CD1c-positive myeloid dendritic cell (primary cell): ENCODE results near the gene PRKCB.
A peak's percentile ranks its signal among the peaks of the same experiment; 100 is the strongest.

Source experiments
- DNase-seq: peaks from one replicate; pipeline ENCODE4 v3.0.0-alpha.2; 2016; ENCODE audit errors: extremely low spot score

Gene PRKCB

GRCh38 chr16:23836404-23837311 is 875 bp downstream of the PRKCB start:
- peak; percentile 51 for DNase-seq

- peak; percentile 35 for DNase-seq
These were observed 1.9 kb downstream of the PRKCB start for GRCh38 chr16:23837553-23838308.

- no peak for DNase-seq
These were observed 2.8 kb downstream of the PRKCB start for GRCh38 chr16:23838485-23839142.

GRCh38 chr16:23840310-23840709 is 4.5 kb downstream of the PRKCB start:
- no peak for DNase-seq

GRCh38 chr16:23842137-23842600 is 6.4 kb downstream of the PRKCB start:
- DNase-seq = no peak

GRCh38 chr16:23843143-23843542 is 7.4 kb downstream of the PRKCB start:
- DNase-seq = no peak

GRCh38 chr16:23847251-23847650 is 11.5 kb downstream of the PRKCB start:
- DNase-seq = no peak

- DNase-seq = peak; percentile 81
These were observed 12.2 kb downstream of the PRKCB start for GRCh38 chr16:23847948-23848347.

- no peak for DNase-seq
These were observed 13.2 kb downstream of the PRKCB start for GRCh38 chr16:23848958-23849357.

- peak; percentile 78 for DNase-seq
These were observed 17.2 kb downstream of the PRKCB start for GRCh38 chr16:23852794-23853562.

GRCh38 chr16:23855010-23855409 is 19.2 kb downstream of the PRKCB start:
- DNase-seq = peak; percentile 33

GRCh38 chr16:23856251-23856709 is 20.5 kb downstream of the PRKCB start:
- peak; percentile 36 for DNase-seq

GRCh38 chr16:23857256-23857880 is 21.6 kb downstream of the PRKCB start:
- peak; percentile 72 for DNase-seq

- DNase-seq = no peak
These were observed 22.1 kb downstream of the PRKCB start for GRCh38 chr16:23857881-23858269.

- peak; percentile 81 for DNase-seq
These were observed 22.8 kb downstream of the PRKCB start for GRCh38 chr16:23858542-23858941.

GRCh38 chr16:23859713-23860269 is 24.0 kb downstream of the PRKCB start:
- peak; percentile 70 for DNase-seq

- no peak for DNase-seq
These were observed 26.1 kb downstream of the PRKCB start for GRCh38 chr16:23861874-23862273.

GRCh38 chr16:23862556-23862955 is 26.8 kb downstream of the PRKCB start:
- DNase-seq = no peak

GRCh38 chr16:23863511-23864422 is 28.0 kb downstream of the PRKCB start:
- peak; percentile 83 for DNase-seq
